DOHH2 (cell line): ENCODE results near the gene BPHL.

Experiments used
- EZH2phosphoT487 ChIP-seq: fragments of 200-600 bp; sonication (generic); IDR thresholded peaks from 2 replicates; pipeline ENCODE4 v1.6.1; 2017; ENCODE audit warnings: borderline replicate concordance, mild to moderate bottlenecking, antibody characterized with exemption, low read length, moderate library complexity, mixed read lengths
- TF ChIP-seq, protein P1 (sequence below): fragments of 200-600 bp; sonication (generic); IDR thresholded peaks from one replicate; pipeline ENCODE4 v1.5.1; 2014; ENCODE audit warnings: antibody characterized with exemption, mild to moderate bottlenecking, low read depth, low read length; ENCODE audit not compliant: poor library complexity, severe bottlenecking

DNA sequence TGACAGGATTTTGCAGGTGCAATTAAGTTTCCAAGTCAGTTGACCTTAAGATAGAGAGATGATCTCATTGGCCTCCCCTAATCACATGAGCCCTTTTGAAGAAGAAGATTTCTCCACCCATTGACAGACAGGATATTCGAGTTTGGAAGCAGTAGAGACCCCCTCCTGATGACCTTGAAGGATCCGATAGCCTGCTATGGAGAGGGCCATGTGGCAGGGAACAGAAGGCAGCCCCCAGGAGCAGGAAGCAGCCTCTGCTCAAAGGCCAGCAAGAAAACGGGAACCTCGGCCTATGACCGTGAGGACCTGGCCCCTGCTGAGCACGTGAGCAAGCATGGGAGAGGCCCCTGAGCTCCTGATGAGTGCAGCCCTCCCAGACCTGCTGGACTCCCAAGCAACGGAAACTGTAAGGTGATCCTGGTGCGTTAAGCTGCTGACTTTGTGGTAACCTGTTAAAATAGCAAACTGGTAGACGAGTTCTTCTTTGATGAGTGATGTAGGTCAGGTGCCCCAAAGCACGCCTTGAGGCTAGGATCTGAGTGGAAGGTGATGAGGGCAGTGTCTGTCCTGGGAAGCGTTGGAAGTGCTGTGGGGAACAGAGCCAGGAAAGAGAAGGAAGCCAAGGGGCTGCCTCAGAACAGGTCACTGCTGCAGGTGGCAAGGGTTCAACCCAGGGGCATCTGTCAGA lies 57.3 kb downstream of the BPHL start:
- TF ChIP-seq, protein P1, sequence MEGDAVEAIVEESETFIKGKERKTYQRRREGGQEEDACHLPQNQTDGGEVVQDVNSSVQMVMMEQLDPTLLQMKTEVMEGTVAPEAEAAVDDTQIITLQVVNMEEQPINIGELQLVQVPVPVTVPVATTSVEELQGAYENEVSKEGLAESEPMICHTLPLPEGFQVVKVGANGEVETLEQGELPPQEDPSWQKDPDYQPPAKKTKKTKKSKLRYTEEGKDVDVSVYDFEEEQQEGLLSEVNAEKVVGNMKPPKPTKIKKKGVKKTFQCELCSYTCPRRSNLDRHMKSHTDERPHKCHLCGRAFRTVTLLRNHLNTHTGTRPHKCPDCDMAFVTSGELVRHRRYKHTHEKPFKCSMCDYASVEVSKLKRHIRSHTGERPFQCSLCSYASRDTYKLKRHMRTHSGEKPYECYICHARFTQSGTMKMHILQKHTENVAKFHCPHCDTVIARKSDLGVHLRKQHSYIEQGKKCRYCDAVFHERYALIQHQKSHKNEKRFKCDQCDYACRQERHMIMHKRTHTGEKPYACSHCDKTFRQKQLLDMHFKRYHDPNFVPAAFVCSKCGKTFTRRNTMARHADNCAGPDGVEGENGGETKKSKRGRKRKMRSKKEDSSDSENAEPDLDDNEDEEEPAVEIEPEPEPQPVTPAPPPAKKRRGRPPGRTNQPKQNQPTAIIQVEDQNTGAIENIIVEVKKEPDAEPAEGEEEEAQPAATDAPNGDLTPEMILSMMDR: no peak
- no peak for TF ChIP-seq EZH2phosphoT487
